HG03460 (cell line): ENCODE data around the gene HEBP2.
A peak's percentile ranks its signal among the peaks of the same experiment; 100 is the strongest.
"Not testable (repeated sequence)": the region's sequence is repeated elsewhere in the genome, so short reads cannot be mapped to it uniquely, and the experiment has no call there.

ENCODE experiments used
- ATAC-seq: cut with Tn5 transposase; IDR thresholded peaks from one replicate; pipeline ENCODE4 v1.9.1; 2021; ENCODE audit not compliant: unreplicated experiment

Gene HEBP2, protein sequence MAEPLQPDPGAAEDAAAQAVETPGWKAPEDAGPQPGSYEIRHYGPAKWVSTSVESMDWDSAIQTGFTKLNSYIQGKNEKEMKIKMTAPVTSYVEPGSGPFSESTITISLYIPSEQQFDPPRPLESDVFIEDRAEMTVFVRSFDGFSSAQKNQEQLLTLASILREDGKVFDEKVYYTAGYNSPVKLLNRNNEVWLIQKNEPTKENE

DNA sequence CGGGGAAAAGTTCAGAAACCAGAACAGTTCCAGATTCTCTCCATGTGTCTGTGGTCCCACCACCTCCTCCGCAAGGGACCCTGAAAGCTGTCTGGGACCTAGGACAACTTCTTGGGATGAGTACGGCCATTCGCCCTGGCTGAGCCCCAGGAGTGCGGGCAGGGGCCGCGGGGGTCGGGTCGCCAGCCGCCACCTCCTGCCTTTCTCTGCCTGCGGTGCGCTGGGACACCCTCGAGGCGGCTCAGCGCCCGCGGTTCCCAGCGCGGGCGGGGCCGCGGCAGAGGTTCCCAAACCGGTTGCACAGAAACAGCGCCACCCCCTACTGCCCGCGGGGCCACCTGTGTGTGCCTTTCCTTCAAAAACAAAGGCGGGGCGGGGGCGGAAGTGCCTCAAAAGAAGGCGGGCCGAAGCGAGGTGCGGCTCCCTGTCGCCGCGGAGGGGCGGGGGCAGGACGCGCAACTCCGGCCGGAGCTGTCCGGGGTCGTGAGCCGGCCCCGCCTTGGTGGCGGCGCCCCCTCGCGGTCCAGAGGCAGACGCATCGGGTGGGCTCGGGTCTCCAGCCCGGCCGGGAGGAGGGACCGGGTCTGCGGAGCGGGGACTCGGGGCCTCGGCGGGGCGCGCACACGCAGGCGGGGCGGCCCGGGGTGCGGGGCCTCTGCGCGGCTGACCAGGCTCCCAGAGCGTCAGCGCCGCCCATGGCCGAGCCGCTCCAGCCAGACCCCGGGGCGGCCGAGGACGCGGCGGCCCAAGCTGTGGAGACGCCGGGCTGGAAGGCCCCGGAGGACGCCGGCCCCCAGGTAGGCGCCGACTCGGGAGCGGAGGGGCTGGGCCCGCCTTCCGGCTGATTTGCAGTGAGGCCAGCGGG, at the start of gene HEBP2:
TSS of gene HEBP2 (plus strand) at position 423 of the 865 bp plus-strand sequence. CDS start at position 696, 273 bp downstream.
- peak; percentile 58 for ATAC-seq

DNA sequence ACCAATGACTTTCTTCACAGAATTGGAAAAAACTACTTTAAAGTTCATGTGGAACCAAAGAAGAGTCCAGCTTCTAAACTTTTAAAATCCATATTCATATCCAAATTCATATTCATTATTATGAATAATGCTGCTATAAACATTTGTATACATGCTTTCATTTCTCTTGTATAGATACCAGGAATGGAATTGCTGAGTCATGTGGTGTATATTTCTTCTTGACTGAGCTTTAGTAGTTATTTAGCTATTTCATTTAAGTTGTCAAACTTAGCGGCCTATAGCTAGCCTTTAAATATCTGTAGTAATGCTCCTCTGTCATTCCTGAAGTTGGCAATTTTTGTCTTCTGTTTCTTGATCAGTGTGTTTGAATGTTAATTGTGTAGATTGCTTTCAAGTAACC, 46.1 kb upstream of the HEBP2 start:
- no peak for ATAC-seq

DNA sequence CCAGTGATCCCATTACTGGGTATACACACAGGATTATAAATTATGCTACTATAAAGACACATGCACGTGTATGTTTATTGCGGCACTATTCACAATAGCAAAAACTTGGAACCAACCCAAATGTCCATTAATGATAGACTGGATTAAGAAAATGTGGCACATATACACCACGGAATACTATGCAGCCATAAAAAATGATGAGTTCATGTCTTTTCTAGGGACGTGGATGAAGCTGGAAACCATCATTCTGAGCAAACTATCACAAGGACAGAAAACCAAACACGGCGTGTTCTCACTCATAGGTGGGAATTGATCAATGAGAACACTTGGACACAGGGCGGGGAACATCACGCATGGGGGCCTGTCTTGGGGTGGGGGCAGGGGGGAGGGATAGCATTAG, 35.3 kb upstream of the HEBP2 start:
- ATAC-seq, result not testable (repeated sequence)

DNA sequence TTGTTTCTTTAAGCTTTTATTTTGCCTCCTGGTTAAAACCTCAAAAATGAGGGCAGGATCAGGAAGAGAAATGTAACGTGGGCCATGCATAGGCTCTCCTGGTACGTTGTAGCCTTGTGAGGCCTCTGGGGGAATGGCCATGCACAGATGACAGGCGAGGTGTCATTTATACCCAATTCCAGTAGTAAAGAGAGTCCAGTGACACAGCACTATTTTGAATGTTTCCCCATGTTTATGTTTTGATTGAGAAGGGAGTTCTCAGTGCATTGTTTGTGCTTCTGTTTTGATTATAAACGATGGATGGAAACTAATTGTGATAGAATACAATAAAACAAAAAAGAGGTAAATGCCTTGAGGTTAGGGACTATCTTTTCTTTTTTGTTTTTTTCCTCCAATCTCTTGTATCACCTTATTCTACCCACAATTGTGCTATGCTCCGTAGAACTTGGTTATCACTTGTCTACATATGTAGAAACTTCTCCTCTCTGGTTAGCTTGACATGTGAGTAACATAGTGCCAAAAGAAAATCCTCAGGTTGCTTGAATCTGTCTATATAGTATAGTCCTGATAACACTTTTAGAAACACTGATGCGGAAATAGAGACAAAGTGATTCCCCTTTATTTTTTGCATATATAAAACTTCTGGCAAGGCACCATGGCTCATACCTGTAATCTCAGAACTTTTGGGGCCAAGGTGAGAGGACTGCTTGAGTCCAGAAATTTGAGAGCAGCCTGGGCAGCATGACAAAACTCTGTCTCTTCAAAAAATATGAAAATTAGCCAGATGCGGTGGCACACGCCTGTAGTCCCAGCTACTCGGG, 33.2 kb upstream of the HEBP2 start:
- no peak for ATAC-seq

DNA sequence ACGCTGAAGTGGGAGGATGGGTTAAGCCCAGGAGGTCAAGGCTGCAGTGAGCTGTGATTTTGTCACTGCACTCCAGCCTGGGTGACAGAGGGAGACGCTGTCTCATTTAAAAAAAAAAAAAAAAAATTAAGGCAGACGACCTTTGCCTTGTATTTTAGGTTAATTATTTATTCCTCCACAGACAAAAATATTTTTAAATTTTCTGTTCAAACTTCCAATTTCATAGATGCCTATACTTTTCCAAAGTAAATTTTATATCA, 32.6 kb upstream of the HEBP2 start:
- ATAC-seq, result no peak

DNA sequence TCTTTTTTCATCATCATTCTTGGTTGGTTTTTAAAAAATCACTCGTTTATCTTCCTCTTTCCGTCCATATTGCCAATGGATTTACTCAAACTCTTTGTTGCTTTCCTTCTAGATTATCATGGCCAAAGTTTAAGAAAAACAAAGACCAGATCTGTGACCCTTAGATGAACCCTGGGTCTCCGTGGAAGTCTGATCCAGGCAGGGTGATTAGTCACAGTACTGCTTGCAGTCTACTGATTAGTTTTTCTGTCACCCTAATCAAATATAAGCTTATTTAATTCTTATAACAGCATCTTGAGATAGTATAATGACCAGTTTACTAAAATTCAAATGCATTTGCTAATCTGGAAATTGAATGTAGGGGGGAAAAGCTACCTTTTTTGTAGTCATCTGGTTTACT, 32.3 kb upstream of the HEBP2 start:
- ATAC-seq, result no peak

DNA sequence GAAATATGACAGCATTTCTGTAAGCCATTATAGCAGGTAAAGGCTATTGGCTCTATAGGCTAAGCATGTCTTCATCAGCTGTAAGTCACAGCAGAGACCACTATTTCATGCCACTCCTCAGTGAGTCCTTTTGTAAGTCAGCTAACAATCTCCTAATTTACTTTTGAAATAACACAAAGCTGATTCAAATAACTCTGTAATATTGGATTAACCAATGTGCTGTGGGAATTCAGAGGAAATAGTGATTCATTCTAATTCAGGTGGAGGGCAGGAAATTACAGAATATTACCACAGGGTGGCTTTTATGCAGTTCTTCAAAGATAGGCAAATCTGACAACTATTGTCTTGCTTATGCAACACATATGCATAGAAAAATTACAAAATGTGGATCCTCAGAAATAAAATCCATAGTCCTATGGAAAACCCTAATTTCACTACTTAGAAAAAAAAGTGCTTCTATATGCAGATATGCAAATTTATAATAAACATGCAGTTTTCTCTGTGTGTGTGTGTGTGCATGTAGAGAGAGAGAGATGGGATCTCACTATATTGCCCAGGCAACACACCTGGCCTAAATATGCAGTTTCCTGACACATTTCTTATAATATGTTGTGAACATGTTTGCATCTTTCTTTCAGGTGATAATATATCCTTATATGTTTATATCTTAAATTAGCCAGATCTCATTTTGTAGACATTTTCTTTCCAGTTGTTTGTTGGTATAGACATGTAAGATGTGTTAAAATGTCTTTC, 31.1 kb upstream of the HEBP2 start:
- ATAC-seq, result no peak

DNA sequence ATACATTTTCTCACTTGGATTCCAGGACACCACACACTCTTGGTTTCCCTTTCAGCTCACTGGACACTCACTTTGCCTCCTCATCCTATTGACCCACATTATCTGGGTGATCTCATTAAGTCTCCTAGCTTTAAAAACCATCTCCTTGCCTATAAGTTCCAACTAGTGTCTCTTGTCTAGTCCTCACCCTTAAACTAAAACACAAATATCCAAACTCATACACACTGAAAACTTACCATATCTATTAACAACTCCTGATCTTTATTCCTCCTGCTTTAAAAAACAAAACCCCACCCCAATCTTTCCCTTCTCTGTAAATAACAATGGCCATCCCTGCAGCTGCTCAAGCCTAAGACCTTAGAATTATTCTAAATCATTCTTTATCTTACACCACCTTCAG, 29.8 kb upstream of the HEBP2 start:
- ATAC-seq, result no peak

DNA sequence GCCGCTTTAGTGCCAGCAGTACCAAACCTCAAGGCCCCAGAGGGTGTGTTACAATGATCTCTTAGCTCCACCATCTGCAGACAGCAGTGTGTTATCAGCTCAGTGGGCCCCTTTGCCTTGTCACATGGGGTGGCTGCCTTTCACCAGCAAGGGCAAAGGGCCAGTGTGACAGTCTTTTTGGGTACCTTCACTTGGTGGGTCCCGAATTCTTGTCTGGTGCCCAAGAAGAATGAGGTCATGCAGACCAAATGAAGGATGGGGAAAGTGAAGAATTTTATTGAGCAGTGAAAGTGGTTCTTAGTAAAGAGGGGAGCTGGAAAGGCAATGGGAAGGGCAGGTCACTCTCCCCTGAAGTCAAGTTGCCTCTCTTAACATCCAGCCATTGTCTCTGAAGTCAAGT, 29.2 kb upstream of the HEBP2 start:
- no peak for ATAC-seq

DNA sequence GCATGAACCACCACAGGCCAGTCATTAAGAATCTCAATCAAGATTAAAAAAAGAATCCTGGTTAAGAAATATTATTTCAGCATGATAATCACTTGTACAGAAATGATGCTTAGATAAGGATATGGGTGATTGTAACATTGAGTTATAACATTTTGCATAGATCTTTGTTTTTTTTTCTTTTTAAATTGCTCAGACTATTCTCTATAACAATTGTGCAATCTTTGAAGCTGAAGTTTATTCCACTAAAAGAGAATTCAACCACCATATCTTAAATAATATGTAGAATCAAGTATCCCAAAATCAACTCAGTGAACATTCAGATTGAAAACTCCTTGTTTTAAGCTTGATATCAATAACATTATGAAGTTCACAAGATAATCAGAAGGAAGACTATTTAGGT, 27.0 kb upstream of the HEBP2 start:
- no peak for ATAC-seq

DNA sequence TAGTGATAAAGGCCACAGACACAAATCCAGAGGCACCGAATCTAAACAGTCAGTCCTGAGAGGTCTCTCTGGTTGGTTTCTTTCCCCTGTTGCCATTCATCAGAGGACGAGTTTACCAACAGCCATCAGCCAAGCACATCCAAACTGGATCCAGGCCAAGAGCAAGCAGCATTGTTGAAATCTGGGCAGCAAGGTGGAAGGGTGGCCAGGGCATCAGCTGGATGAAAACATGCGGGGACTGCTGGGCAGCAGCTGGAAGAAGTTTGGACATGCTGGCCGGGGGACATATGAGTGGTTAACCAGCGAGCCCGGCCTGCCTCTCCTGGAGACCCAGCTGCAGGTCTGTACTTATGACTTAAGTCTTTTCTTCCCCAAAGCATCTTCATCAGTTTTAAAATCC, 26.2 kb upstream of the HEBP2 start, which contains the start of gene SMIM28:
TSS of gene SMIM28 (plus strand) at position 62 of the 400 bp plus-strand sequence. CDS start at position 230, 168 bp downstream.
- no peak for ATAC-seq

DNA sequence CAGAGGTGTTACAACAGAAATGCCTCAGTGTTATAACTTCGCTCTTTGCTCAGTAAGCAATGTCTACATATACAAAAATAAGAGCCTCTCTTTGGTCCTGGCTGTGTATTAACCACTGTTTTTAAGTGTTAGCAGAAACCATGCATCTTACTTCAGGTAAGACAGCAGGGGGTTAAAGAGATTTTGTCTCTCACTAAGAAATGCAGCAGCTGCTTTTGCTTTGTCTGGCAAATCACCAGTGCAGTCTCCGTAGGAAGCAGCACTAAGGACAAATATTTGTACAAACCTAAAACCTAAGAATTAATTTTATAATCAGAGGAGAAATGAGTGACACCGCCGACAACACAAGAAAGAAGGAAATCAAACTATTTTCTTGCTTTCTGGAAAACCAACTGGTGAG, 25.6 kb upstream of the HEBP2 start:
- no peak for ATAC-seq

DNA sequence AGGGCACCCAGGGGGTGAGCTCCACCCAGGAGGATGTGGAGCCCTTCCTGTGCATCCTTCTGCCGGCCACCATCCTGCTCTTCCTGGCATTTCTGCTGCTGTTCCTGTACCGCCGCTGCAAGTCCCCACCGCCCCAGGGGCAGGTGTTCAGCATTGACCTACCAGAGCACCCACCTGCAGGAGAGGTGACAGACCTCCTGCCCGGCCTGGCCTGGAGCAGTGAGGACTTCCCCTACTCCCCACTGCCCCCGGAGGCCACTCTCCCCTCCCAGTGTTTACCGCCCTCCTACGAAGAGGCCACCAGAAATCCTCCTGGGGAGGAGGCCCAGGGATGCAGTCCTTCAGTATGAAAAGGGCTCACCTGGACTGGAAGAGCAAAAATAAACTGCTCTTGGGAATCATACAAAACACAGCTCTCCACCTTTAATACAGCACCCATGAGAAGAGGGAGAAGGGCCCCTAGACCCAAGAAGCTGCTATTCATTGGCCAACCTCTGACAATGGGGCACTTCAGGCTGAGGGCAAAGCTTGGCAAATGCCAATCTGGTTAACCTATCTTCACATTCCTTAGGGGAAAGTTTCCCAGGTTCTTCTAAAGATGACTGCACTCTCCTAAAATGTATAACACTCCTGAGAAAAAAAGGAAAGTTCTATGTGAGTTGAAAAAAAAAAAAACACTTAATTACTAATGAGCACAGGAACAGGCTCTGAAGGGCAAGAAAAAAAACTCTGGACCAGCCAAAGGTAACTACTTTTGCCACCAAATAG, 21.3 kb upstream of the HEBP2 start:
- no peak for ATAC-seq

DNA sequence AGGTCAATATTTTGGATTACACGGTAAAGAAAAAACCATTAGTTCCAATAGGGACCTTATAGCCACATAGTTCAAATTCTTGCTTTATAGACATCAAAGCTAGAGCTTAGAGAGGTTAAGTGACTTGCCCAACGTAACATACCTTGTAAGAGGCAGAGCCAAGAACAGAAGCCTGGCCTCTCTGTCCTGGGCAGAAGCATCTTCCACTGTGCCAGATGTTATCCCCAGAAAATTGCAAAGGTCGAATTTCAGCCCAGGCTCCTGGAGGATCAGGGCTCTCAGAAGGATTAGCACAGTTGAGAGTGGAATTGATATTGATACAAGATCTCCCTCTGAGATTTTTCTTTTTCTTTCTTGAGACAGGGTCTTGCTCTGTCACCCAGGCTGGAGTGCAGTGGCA, 20.2 kb upstream of the HEBP2 start:
- no peak for ATAC-seq

DNA sequence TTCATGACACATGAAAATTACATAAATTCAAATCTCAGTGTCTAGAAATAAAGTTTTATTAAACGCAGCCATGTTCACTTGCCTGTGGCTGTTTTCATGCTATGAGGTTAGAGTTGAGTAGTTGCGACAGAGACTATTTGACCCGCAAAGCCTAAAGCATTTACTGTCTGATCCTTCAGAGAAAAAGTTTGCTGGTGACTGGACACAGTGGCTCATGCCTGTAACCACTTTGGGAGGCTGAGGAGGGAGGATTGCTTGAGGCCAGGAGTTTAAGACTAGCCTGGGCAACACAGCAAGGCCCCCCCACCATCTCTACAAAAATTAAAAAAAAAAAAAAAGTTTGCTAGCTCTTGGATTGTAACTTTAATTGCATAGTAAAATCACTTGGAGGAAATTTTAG, 17.1 kb upstream of the HEBP2 start:
- no peak for ATAC-seq

DNA sequence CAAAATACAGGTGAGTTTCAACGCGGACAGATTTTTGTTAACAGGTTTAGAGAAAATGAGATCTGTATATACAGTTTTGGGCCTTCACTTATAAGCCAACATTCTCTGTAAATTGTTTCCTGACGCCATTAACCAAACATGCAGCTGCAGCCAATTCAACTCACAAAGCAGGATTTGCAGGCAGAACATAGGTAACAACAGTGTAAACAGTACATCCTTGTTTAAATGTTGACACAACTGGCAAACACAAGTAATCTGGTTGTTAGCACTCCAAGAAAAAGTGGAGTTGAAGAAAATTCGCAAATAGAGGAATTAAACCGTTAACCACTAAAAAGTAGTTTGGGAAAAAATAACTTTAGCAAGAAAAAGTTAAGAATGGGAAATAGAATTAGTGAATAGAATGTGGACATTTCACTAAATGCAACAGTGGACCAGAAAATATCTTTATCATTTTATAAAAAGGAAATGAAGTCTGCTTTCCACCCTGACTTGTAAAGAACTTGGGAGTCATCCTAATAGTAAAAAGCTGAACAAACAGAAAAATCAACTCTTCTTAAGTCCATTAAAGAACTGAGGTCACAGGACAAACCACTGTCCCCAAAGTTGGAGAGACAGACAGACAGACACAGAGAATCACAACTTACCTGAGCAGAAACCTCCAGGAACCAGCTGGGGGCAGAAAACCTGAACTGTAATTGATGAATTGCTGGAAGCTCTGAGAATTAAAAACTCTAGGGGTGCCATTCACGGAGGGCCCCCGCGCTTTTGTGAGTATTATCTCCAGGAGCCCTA, 16.2 kb upstream of the HEBP2 start:
- ATAC-seq, result no peak

DNA sequence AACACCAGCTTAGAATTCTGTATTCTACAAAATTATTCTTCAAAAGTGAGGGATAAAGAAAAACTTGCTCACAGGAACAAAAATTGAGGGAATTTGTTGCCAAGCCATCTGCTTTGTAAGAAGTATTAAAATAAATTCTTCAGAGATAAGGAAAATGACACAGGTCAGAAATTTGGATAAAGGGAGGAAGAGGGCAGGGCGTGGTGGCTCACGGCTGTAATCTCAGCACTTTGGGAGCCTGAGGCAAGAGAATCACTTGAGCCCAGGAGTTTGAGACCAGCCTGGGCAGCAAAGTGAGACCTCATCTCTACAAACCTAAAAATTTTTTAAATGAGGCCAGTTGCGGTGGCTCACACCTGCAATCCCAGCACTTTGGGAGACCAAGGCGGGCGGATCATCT, 14.5 kb upstream of the HEBP2 start:
- no peak for ATAC-seq

DNA sequence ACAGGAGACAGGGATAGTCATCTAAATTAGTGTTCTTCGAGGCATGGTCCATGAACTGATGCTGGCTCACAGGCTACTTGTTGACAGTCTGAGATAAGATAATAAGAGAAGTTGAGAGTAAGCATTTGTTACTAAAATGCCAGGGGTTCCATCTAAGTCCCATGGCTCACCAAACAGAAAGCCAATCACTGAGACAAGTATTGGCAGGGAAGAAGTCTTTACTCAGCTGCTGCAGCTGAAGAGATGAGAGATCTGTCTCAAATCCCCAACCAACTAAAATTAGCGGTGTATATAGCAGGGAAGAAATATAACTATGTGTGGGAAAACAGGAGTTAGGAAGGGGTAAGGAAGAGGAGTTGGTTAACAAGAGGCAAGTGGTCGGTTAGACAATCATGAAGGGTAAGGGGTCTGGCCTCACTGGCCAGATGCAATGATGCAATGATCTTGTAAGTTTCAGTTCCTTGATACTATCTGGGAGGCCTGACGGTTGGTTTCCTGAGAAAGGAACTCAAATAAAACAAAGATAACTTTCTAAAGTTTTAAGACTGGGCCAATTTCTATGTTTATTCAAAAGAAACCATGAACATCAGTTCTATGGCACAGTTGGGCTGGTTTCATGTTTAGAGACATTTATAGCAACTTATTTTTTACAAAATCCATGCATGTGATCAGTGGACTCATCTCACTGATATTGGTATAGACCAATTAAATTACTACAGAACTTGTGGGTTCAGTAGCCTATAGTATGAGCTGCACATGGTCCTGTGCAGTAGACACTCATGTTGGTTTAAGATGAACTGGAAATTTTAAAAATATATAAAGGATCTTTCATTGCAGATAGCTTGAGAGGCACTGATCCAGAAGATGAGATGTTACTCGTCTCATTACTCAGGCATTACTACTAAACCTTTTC, 9.9 kb upstream of the HEBP2 start:
- ATAC-seq, result no peak

DNA sequence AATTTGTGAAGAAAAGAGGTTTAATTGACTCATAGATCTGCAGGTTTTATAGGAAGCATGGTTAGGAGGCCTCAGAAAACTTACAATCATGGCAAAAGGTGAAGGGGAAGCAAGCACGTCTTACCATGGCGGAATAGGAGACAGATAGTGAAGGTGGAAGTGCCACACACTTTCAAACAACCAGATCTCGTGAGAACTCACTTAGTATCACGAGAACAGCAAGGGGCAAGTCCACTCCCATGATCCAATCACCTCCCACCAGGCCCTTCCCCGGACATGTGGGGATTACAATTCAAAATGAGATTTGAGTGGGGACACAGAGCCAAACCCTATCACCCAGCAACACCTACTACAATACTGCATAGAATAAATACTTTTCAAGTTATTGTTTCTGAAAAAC, 7.3 kb upstream of the HEBP2 start:
- no peak for ATAC-seq
